ENCODE data around the gene WBP2NL.

- TF ChIP-seq CTCF (IDR thresholded peaks at IDR 0.05; ENCODE audit: low read length), result no peak
- TF ChIP-seq EZH2 (optimal IDR thresholded peaks at IDR 0.05; ENCODE audit: low read depth, low read length), result no peak
- no peak for TF ChIP-seq EZH2phosphoT487 (IDR thresholded peaks at IDR 0.05; ENCODE audit: low read length)
Measured at GRCh38 chr22:41996826-41997225, 1.8 kb upstream of the WBP2NL start.
